Kidney epithelial cell (primary cell): ENCODE results near the gene USP32. TPM values are rescaled to one million over a fixed set of nuclear protein-coding genes. Genes with fewer than 3 reads are reported as not detected.

Source experiments
- DNase-seq: peaks from one replicate; pipeline ENCODE4 v3.0.0-alpha.2; 2010; ENCODE audit warnings: low read depth
- H3K27me3 ChIP-seq: 2 replicates; pipeline ENCODE4 v1.6.0; 2011; ENCODE audit warnings: low read length; ENCODE audit not compliant: control insufficient read depth, insufficient read depth
- H3K36me3 ChIP-seq: 2 replicates; pipeline ENCODE4 v1.5.1; 2011; ENCODE audit warnings: low read length; ENCODE audit not compliant: control insufficient read depth, insufficient read depth
- H3K4me3 ChIP-seq: 2 replicates; pipeline ENCODE4 v1.5.1; 2011; ENCODE audit warnings: low read depth, mild to moderate bottlenecking, control low read depth, low read length
- CTCF ChIP-seq: IDR thresholded peaks from 2 replicates; pipeline ENCODE4 v1.5.1; 2011; ENCODE audit warnings: mild to moderate bottlenecking, moderate library complexity, low read length, control low read depth, inconsistent platforms; ENCODE audit not compliant: insufficient read depth, poor library complexity, severe bottlenecking
- total RNA-seq: library from RNA; depleted of rRNA; stranded (reverse); fragments of >200 nt; gene quantifications from 2 replicates; pipeline ENCODE4 v1.2.3, GENCODE V29; 2015

The USP32 gene
- total RNA-seq, 1 donor from 2014 or later, result 37.2 TPM

- no peak for DNase-seq
- H3K4me3 ChIP-seq, result no peak overlapping the region
- no peaks in the 10 kb centered on the region for H3K36me3 ChIP-seq
- H3K27me3 ChIP-seq, result no peaks in the 10 kb centered on the region
- no peak for TF ChIP-seq CTCF
These were observed 95.8 kb downstream of the USP32 start for GRCh38 chr17:60296177-60296576.

- Histone ChIP-seq H3K4me3 (no peak overlapping the region), H3K27me3 (no peaks in the 10 kb centered on the region), H3K36me3 (no peaks in the 10 kb centered on the region)
- TF ChIP-seq CTCF, result no peak
- no peak for DNase-seq
These were observed 98.2 kb downstream of the USP32 start for GRCh38 chr17:60293580-60294335.

- TF ChIP-seq CTCF, result no peak
- no peaks in the 10 kb centered on the region for H3K36me3 ChIP-seq
- no peaks in the 10 kb centered on the region for H3K27me3 ChIP-seq
- DNase-seq, result no peak
- no peak overlapping the region for H3K4me3 ChIP-seq
These were observed 99.2 kb downstream of the USP32 start for GRCh38 chr17:60292697-60293096.

- Histone ChIP-seq H3K4me3 (no peak overlapping the region), H3K36me3 (no peaks in the 10 kb centered on the region), H3K27me3 (no peaks in the 10 kb centered on the region)
- TF ChIP-seq CTCF, result no peak
- DNase-seq, result no peak
These were observed 107.2 kb downstream of the USP32 start for GRCh38 chr17:60284709-60285108.

GRCh38 chr17:60283816-60284215 is 108.1 kb downstream of the USP32 start:
- Histone ChIP-seq H3K27me3 (no peaks in the 10 kb centered on the region), H3K36me3 (no peaks in the 10 kb centered on the region), H3K4me3 (no peak overlapping the region)
- DNase-seq, result no peak
- TF ChIP-seq CTCF, result no peak

- H3K27me3 ChIP-seq, result no peaks in the 10 kb centered on the region
- no peak for TF ChIP-seq CTCF
These were observed 111.3 kb downstream of the USP32 start for GRCh38 chr17:60280673-60281072.

More at GRCh38 chr17:60280673-60281072, 111.3 kb downstream of the USP32 start:
- DNase-seq, result no peak
- H3K4me3 ChIP-seq, result no peak overlapping the region
- no peaks in the 10 kb centered on the region for H3K36me3 ChIP-seq
